GM12872 (cell line): Measurements from ENCODE around the gene PPP1R1C.

Experiments used
- TF ChIP-seq, protein P1 (sequence below): IDR thresholded peaks from 3 replicates; pipeline ENCODE4 v1.5.1; 2011; ENCODE audit warnings: low read depth, mild to moderate bottlenecking, low read length, moderate library complexity; ENCODE audit not compliant: insufficient read depth

PPP1R1C gene

DNA sequence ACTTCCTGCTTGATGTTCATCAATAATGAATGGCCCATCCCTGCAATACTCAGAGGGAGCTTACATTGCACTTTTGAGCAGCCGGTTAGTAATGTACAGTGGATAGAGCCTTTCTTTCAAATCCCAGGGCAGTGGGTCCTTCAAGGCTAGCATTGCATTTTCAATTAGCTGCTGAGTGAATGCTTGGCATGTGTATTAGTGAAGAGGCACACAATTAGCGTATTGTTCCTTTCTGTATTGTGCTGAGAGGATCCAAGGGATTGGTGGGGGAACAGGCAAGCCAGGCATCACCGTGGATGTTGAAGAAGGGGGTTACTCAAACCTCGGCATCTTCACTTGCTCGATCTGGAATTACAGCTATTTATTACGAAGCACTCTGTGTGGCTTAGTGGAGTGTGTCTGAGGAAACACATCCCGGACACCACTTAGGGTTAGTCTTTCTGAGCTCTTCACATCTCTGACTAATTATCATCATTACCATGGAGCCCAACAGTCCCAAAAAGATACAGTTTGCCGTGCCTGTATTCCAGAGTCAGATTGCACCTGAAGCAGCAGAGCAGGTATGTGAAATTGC is at the start of gene PPP1R1C:
Gene PPP1R1C, plus strand, starts transcription at position 222 of the 574 bp plus-strand sequence. Its CDS starts 258 bp downstream, at position 480.
- TF ChIP-seq, protein P1, sequence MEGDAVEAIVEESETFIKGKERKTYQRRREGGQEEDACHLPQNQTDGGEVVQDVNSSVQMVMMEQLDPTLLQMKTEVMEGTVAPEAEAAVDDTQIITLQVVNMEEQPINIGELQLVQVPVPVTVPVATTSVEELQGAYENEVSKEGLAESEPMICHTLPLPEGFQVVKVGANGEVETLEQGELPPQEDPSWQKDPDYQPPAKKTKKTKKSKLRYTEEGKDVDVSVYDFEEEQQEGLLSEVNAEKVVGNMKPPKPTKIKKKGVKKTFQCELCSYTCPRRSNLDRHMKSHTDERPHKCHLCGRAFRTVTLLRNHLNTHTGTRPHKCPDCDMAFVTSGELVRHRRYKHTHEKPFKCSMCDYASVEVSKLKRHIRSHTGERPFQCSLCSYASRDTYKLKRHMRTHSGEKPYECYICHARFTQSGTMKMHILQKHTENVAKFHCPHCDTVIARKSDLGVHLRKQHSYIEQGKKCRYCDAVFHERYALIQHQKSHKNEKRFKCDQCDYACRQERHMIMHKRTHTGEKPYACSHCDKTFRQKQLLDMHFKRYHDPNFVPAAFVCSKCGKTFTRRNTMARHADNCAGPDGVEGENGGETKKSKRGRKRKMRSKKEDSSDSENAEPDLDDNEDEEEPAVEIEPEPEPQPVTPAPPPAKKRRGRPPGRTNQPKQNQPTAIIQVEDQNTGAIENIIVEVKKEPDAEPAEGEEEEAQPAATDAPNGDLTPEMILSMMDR, result no peak

DNA sequence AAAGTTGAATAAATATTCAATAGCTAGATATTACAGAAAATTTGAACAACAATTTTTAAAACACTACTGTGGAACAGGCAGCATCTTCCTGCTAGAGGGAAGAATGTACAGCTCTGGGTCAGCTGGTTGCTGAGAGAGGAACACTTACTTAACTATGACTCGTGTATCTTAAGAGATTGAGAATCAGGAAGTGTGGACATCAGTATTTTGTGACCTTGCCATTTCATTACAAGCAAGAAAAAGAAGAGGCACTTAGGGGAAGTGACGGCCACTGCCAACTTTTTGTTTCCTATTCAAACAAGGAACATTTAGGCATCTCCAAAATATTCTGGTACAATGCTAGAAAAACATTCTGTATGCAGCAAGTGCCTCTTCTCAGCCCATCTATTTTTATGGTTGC is 48.2 kb upstream of the PPP1R1C start:
- TF ChIP-seq, protein P1, result no peak

DNA sequence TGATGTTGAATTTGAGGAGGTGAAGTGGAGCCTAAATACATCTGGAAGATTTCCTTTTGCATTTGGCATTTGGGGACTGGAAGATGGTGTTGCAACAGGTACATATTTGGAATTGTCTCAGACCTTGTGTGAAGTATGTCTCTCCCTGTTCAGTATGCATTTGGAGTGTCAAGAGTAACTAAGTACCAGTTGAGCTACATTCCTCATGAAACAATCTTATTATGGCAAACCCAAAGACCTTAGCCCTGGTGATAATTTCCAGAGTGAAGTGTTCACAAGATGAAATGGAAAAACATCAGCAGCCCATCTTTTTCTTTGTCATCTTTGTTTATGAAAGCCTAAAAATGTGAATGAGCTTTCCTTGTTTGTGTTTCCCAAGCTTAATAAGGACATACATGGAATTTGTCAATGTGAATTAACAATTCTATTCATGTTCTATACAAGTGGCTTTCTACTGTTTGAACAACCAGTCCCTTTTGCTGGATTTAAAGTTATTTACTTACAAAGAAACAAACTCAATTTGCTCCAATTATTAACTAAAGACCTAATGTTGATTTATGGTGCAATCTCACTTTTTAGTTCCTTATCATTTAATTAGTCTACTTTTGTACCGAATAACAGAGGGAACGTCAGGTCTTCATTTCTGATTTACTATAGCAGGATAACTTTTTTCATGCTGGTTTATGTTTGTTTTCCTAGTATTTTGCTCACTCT is 42.1 kb upstream of the PPP1R1C start:
- TF ChIP-seq, protein P1, result no peak

GRCh38 chr2:181944164-181944913 is 41.3 kb upstream of the PPP1R1C start:
- TF ChIP-seq, protein P1, result no peak

DNA sequence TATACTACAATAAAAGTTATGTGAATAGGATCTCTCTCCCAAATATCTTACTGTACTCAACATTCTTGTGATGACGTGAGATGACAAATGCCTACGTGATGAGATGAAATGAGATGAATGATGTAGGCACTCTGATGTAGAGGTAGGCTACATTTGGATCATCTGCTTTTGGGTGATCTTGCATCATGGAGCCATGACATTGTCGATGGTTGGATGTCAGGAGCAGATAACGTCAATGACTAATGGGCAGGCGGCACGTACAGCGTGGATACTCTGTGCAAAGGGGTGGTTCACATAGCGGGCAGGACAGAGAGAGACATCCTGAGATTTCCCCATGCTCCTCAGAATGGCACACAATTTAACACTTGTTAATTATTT is 40.8 kb upstream of the PPP1R1C start:
- TF ChIP-seq, protein P1, result no peak

GRCh38 chr2:181946444-181947127 is 39.1 kb upstream of the PPP1R1C start:
- TF ChIP-seq, protein P1, result no peak

DNA sequence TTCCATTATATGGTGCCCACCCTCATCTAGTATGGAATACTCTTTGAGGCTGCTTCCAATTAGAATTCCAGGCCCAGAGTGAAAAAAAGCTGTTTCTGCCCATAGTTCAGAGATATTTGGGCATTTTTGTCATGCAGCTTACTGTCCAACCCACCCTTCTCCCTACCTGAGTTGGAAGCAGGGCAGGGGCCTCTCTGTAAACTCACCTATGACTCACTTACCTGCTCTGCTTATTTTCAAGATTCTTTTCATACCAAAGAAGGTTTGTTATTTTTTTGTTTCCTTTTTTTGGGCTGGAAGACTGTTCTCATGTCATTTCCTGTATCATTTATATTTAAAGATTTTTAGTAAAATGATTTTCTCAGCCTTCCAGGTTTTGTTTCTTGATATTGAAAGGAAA is 38.4 kb upstream of the PPP1R1C start:
- TF ChIP-seq, protein P1, result no peak
